ENCODE data around the gene TGFB1I1.

DNA sequence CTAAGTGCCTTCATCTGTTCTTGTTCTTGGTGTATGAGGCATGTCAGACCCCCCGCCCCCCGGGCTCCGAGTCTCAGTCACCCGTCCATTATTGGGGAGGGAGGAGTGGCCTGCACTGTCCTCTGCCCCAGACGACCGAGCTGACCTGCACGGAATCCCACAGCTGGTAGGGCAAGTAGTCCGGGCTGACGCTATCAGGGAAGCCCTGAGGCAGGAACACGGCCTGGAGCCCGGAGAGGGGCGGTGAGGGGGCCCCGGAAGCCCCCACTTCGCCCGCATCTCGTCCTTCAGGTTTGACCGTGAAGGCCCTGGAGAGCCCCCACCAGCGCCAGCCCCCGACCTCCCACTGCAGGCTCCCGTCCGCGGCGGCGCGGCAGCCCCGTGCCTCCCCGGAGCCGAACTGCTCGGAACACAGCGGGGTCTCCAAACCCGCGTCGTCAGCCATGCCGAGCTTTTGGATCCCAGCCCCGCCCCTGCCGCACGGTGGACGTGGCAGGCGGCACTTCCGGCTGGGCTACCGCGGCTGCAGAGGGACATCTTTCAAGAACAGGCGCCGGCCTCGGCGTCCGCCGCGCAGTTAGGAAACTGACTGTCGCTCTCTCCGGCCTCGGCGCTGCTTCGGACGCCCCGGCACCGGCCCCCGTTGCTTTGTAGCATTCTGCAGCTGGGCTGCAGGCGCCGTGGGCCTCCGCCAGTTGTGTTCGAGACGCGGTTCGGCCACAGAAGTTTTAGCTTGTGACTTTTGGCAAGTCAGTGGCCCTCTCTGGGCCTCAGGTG, 36.2 kb downstream of the TGFB1I1 start, which contains the start of gene RUSF1:
- TF ChIP-seq EZH2phosphoT487 (conservative IDR thresholded peaks at IDR 0.05; ENCODE audit: low read length), result no peak
- TF ChIP-seq, protein P1, sequence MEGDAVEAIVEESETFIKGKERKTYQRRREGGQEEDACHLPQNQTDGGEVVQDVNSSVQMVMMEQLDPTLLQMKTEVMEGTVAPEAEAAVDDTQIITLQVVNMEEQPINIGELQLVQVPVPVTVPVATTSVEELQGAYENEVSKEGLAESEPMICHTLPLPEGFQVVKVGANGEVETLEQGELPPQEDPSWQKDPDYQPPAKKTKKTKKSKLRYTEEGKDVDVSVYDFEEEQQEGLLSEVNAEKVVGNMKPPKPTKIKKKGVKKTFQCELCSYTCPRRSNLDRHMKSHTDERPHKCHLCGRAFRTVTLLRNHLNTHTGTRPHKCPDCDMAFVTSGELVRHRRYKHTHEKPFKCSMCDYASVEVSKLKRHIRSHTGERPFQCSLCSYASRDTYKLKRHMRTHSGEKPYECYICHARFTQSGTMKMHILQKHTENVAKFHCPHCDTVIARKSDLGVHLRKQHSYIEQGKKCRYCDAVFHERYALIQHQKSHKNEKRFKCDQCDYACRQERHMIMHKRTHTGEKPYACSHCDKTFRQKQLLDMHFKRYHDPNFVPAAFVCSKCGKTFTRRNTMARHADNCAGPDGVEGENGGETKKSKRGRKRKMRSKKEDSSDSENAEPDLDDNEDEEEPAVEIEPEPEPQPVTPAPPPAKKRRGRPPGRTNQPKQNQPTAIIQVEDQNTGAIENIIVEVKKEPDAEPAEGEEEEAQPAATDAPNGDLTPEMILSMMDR (IDR thresholded peaks at IDR 0.05; ENCODE audit: insufficient read depth, low read length, poor library complexity, severe bottlenecking), result no peak

Measured in SU-DHL-6 (cell line).